HG03066 (cell line): ENCODE measurements around the gene WDR83.
"Not testable (repeated sequence)": the region's sequence is repeated elsewhere in the genome, so short reads cannot be mapped to it uniquely, and the experiment has no call there.

Experiments used
- ATAC-seq: cut with Tn5 transposase; IDR thresholded peaks from one replicate; pipeline ENCODE4 v1.9.1; 2021; ENCODE audit warnings: low read depth; ENCODE audit not compliant: unreplicated experiment

Gene WDR83

DNA sequence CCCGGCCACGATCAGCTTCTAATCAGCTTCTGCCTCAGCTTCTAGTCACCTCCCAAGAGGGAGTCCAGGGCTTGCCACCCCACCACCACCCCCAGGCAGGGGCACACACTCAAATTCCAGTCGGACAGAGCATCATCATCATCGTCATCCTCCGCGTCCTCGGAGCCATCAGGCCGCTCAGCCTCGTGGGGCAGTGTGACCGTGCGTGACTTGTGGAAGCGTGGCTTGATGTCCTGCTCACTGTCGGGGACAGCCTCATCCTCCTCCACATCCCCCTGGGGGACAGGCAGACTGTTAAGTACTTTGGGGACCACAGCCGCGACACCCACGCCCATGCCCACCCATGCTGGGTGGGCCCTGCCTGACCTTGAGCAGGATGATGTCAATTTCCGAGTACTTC, 44.6 kb downstream of the WDR83 start:
- ATAC-seq = no peak

GRCh38 chr19:12712077-12712476, 45.5 kb downstream of the WDR83 start:
- not testable (repeated sequence) for ATAC-seq

DNA sequence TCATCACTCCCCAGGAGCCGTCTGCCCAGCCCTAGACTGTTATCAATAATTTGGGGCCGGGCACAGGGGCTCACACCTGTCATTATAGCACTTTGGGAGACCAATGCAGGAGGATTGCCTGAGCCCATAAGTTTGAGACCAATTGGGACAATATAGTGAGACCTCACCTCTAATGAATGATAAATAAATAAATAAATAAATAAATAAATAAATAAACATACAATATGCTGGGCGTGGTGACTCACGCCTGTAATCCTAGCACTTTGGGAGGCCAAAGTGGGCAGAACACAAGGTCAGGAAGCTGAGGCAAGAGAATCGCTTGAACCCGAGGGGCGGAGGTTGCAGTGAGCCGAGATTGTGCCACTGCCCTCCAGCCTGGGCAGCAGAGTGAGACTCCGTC, 46.7 kb downstream of the WDR83 start:
- ATAC-seq = not testable (repeated sequence)

- no peak for ATAC-seq
Measured at GRCh38 chr19:12715102-12715501, 48.5 kb downstream of the WDR83 start.

DNA sequence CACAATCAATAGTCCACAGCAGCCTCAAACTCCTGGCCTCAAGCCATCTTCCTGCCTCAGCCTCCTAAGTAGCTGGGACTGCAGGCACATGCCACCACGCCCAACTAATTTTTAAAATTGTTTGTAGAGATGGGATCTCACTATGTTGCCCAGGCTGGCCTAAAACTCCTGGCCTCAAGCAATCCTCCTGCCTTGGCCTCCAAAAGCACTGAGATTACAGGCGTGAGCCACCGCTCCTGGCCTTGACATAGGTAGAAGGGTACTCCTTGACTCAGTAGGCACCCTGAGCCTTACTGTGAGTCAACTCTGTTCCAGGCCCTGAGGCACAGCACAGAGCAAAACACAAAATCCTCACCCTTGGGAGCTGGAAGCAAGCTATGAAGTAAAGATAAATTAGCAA, 49.3 kb downstream of the WDR83 start:
- no peak for ATAC-seq

DNA sequence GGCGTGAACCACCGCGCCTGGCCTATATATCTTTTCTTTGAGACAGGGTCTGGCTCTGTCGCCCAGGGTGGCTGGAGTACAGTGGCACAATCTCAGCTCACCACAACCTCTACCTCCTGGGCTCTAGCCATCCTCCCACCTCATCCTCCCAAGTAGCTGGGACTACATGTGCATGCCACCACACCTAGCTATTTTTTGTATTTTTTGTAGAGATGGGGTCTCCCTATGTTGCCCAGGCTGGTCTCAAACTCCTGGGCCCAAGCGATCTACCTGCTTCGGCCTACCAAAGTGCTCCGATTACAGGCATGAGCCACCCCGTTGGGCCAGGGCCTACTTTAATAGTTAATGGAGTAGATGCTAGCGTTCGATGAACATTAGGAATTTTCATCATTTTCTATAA, 53.7 kb downstream of the WDR83 start:
- no peak for ATAC-seq

DNA sequence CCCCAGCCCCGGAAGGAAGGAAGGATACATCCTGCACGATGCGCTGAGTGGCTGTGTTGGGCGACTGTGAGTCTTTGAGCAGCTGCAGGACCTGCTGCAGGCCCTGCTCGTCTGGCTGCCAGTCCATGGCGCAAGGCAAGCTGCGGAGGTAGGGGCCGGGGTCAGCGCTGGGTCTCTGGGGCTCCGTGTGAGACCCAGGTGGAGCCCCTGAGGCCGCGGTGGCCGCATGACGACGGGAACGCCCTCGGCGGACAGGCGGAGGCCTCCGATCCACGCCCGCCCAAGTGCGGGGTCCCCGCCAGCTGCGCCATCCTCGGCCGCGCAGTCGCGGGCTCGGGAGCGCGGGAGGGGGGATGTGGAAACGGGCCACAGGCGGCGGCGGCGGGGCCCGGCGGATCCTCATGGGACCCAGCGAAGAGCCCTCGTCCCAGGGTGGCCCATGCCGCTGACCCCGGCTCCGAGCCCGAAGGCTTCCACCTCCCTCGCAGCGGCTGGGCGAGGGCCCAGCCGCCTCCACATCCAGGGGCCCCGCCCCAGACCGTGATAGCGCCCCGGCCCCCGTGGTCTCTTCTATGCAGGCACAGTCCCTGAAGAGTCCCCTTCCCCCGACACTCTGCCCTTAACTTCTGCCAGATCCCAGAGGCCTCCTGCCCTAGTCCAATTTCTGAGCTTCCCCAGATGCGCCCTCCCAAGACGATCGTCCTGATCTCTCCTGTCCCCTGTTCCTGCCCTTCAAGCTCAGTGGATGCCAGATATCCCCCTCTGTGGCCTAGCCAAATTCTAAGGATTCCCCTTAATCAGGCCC, 54.4 kb downstream of the WDR83 start:
- no peak for ATAC-seq

DNA sequence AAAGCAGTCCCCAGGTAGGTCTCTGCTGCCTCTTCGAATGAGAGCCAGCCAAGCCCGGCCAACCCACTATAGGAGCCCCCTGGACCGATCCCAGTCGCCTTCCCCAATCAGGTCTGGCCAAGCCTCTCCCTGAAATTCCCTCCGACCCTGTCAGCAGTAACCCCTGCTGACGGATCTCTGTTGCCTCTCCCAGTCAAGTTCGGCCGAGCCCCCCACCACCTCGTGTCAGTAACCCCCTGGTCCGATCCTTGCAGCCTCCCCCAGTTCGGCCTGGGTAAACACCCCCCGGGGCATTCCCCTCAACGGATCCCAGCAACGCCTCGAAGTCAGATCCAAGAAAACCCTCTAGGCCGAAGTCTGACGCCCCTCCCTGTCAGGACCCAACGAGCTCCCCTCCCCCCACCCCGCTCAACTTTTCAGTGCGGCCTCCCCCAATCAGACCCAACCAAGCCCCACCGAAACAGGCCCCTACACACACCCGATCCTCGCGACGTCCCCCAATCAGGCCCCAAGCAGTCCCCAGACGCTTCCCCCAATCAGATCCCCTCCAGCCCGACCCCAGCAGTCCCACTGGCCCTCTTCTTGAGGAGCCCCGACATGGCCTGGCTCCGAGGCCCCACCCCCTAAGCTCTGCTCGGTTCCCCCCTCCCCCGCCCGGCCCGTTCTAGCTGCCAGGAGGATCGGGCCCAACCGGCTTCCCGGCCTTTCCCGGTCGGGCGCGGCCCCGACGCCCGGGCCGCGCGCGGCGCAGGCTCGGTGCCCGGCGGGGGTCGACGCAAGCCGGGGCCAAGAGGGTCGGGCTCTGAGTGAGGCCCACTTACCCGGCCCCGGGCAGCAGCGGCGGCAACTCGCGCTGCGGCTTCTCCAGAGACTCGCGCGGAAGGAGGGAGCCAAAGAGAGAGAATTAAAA, 55.3 kb downstream of the WDR83 start:
- ATAC-seq = peak; percentile 15

DNA sequence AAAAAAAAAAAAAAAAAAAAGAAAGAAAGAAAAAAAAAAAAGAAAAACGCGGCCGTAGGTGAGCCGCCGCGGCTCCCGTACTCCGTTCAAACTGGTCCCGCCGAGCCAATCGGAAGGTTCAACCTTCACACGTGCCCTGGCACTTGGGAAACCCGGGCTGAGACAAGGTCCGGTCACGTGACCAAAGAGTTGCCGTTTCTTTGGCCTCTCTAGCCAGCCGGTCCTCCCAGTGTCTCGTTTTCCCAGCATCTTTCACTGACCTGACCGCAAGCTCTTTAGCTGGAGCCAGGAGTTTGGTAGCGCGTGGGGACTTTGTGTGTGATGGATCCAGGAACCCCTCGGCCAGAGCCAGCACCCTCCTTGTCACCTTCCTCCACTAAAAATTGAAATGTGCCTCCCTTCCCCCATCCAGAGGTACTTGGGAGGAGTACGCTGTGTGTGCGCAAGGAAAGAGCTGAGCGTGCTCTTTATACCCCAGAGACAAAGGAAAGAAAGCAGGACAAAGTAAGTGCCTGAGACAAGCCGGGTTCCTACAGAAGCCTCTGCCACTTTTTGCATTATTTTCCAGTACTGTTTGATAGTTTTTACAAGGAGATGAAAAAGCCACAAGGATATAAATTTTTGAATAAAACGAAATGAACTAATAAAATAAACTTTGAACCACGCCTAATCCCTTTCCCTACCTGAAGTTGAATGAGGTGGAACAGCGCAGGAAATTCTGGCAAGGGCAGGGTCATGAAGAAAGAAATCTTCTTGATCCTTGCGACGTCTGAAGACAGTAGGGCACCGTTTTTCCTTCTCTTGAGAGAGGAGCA, 56.2 kb downstream of the WDR83 start:
- ATAC-seq = peak; percentile 69

DNA sequence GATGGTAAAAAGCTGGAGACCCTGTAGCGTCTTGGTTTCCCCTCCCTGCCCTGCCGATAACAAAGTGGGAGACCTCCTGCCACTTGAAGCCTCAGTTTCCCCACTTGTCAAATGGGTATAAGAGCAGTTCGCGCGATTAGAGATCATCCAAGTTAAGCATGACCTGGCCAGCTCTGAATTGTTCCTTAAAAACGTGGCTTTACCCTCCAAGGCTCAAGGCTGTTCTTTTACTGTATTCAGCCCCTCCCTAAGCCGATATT, 56.7 kb downstream of the WDR83 start:
- ATAC-seq = no peak

DNA sequence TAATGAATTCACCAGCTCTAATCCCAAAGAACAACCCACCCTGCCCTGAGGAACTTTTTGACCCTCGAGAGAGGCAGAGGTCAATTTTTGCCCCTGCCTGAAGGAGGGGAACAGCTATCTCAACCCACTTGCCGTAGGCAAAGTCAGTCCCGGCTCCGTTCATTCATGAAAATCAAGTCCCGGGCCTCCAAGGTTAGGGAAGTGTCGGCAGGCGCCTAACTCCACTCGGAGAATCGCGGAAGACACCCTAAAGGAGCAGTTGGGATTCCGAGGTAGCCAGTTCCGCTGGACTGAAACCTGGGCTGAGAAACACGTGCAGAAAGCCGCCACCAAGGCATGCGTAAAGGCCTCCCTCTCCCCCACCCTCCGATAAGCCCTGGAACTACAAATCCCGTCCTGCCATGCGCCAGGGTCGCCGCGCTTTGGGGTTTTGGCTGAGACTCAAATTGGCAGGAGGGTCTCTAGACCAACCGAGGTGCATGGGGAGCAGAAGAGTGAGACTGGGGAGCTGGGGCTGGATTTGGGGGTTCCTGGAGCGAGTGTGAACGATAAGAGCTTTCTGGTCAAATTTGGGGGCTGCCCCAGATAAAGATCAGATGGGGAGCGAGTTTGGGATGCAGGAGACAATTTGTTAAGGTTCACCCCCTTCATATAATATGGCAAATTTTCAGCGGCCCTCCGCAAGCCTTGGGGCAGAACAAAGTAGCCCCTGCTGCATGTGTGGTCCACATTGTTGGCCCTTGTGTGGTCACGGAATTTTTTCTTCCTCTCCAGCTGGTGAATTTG, 57.2 kb downstream of the WDR83 start, which contains the start of gene TNPO2:
Gene TNPO2, minus strand, starts transcription at position 292 of the 786 bp plus-strand sequence. CDS start 2,955 bp downstream, outside the sequence.
- ATAC-seq = no peak
